ENCODE data around the gene COMMD3. TPM values are rescaled to one million over a fixed set of nuclear protein-coding genes. Genes with fewer than 3 reads are reported as not detected.
A peak's percentile ranks its signal among the peaks of the same experiment; 100 is the strongest.

Gene COMMD3
- total and polyA plus RNA-seq, 9 of the 15 experiments (the other 6 are each of a cell fraction or from before 2014, with no cell fraction given), result 50.7 to 217 (median 80.1) TPM

- TF ChIP-seq NCOA4 (IDR thresholded peaks at IDR 0.05; ENCODE audit: partially characterized antibody) (no peak), ZNF740 (CRISPR knock-in tag; IDR thresholded peaks at IDR 0.05) (no peak), ZNF740 (tag; IDR thresholded peaks at IDR 0.05) (peak in 1 of 2 experiments; percentile 97; a peak in 2 of 4 replicates), CREB3 (tag; conservative IDR thresholded peaks at IDR 0.05; ENCODE audit: low read depth) (no peak), CSDE1 (IDR thresholded peaks at IDR 0.05) (no peak), CBX1 (IDR thresholded peaks at IDR 0.05; ENCODE audit: low read depth) (no peak), HNRNPUL1 (IDR thresholded peaks at IDR 0.05; ENCODE audit: low read length) (no peak), ZMIZ1 (IDR thresholded peaks at IDR 0.05; ENCODE audit: low read depth in 2 of 2, low read length in 2 of 2) (no peak), TFE3 (CRISPR knock-in tag; IDR thresholded peaks at IDR 0.05) (peak; percentile 24; the same call in 1 of the 2 replicates), ZFP36 (IDR thresholded peaks at IDR 0.05; ENCODE audit: low read depth, low read length, partially characterized antibody) (no peak), ZNF511 (CRISPR knock-in tag; IDR thresholded peaks at IDR 0.05) (no peak), RBM39 (optimal IDR thresholded peaks at IDR 0.05; ENCODE audit: low read depth, low read length) (no peak)
- TF ChIP-seq, protein P1, sequence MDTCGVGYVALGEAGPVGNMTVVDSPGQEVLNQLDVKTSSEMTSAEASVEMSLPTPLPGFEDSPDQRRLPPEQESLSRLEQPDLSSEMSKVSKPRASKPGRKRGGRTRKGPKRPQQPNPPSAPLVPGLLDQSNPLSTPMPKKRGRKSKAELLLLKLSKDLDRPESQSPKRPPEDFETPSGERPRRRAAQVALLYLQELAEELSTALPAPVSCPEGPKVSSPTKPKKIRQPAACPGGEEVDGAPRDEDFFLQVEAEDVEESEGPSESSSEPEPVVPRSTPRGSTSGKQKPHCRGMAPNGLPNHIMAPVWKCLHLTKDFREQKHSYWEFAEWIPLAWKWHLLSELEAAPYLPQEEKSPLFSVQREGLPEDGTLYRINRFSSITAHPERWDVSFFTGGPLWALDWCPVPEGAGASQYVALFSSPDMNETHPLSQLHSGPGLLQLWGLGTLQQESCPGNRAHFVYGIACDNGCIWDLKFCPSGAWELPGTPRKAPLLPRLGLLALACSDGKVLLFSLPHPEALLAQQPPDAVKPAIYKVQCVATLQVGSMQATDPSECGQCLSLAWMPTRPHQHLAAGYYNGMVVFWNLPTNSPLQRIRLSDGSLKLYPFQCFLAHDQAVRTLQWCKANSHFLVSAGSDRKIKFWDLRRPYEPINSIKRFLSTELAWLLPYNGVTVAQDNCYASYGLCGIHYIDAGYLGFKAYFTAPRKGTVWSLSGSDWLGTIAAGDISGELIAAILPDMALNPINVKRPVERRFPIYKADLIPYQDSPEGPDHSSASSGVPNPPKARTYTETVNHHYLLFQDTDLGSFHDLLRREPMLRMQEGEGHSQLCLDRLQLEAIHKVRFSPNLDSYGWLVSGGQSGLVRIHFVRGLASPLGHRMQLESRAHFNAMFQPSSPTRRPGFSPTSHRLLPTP (IDR thresholded peaks at IDR 0.05; ENCODE audit: borderline replicate concordance, extremely low read depth, insufficient read length), result no peak
- TF ChIP-seq, protein P2, sequence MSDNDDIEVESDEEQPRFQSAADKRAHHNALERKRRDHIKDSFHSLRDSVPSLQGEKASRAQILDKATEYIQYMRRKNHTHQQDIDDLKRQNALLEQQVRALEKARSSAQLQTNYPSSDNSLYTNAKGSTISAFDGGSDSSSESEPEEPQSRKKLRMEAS (CRISPR knock-in tag; IDR thresholded peaks at IDR 0.05), result no peak
Observed at GRCh38 chr10:22320591-22321155, 4.5 kb downstream of the COMMD3 start, which contains the start of gene BMI1 (continued).

Measured in K562 (cell line).